ENCODE results near the gene PRUNE2.

The PRUNE2 gene

DNA sequence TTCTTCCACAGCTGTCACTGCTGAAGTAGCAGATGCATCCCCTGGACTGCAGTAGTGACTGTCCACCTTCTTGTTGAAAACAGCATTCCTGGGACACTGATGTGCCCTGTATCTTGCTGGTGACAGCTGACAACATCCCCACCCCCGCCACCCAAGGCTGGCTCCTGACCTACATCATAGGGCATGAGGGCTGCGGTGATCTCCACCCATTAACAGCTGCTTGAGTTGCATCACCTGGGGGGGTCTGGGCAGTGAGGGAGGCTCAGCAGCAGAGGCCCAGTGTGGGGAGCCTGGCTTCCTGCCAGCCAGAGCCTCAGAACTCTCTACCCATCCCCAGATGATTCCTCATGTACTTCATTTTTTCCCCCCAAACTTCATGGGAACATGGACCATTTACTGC, 4.1 kb downstream of the PRUNE2 start:
- DNase-seq (ENCODE audit: low spot score): no peak

DNA sequence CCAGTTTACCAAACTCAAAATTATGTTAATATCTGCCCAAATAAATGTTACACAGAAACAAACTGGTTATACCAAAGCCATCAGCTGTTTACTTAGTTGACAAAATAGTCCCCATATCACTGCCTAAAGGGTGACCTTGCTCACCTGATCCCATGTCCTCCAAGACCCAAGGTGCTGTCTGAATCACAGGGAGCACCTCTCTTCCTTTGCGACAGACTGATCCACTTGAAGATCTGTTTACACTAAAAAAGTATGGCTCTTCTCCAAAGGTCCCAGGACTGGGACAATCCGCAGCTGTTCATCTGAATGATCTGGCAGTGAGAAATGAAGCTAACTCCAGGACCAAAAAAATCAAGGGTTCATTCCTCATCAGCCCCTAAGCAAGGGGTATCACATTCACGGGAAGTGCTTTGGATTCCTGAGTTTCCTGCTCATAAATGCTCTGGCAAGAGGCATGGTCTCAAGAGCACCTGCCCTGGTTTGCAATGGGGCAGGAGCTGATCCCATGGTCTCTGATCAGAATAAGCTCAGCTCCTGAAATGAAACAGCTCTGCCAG, 5.0 kb downstream of the PRUNE2 start:
- DNase-seq (ENCODE audit: low spot score): no peak

DNA sequence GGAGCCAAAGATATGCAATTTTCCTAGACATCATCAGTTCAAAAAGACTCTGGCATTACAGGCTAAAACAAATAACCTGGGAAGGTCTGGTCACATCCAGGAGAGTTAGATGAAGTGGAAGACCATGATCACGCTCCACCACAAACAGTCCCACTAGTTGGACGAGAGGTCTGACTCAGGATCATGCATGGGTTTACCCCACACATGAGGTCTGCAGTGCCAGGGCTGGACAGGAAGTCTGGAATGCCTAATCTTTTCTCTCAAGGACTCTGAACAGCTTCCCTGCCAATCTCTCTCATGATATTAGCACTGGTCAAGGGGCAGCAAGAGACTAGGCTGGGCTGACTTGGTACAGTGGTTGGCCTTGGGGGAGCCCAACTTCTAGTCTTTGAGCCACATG, 7.1 kb downstream of the PRUNE2 start:
- DNase-seq (ENCODE audit: low spot score): no peak

GRCh38 chr9:76897804-76898525, 7.9 kb downstream of the PRUNE2 start:
- DNase-seq (ENCODE audit: low spot score): no peak

- no peak for DNase-seq (ENCODE audit: low spot score)
Observed at GRCh38 chr9:76896035-76896434, 9.9 kb downstream of the PRUNE2 start.

GRCh38 chr9:76895186-76895585, 10.7 kb downstream of the PRUNE2 start:
- DNase-seq (ENCODE audit: low spot score): no peak

GRCh38 chr9:76894198-76894597, 11.7 kb downstream of the PRUNE2 start:
- no peak for DNase-seq (ENCODE audit: low spot score)

GRCh38 chr9:76893395-76893932, 12.4 kb downstream of the PRUNE2 start:
- no peak for DNase-seq (ENCODE audit: low spot score)

DNA sequence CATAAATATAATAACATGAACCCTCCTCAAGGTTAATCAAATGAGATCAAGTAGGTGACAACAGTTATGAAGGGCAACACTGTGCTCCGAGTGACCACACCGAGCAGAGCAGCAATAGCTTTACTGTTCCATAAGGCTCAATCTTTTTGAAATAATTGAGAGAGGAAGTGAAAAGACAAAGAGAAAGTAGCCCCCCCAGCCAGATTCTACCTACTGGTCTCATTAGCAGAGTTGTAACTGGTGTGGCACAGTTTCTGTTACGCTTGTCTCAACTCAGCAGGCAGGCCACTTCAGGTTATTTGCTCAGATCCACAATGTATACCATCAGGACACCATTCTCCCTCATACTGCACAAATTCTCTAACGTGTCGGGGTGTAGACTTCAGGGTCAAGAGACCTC, 14.0 kb downstream of the PRUNE2 start:
- no peak for DNase-seq (ENCODE audit: low spot score)

GRCh38 chr9:76891279-76891678, 14.6 kb downstream of the PRUNE2 start:
- no peak for DNase-seq (ENCODE audit: low spot score)

- no peak for DNase-seq (ENCODE audit: low spot score)
Observed at GRCh38 chr9:76887951-76888350, 18.0 kb downstream of the PRUNE2 start.

GRCh38 chr9:76887003-76887821, 18.7 kb downstream of the PRUNE2 start:
- DNase-seq (ENCODE audit: low spot score): no peak

DNA sequence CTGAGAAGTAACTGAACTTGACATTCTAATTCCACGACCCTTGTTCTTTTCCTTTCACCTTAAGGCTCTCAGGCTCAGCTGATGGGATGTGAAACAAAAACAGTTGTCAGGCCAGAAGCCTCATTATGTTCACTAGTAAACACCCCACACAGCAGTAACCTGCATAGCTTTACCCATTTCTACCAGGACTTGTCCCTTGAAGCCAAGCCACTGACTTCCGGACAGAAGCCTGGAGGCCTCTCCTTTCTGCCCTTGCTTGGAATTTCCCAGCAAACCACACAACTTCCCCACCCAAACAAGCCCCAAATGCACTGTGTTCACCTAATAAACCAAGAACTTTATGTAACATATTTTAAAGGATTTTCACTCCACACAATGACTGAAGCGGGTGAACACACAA, 19.6 kb downstream of the PRUNE2 start:
- DNase-seq (ENCODE audit: low spot score): no peak

DNA sequence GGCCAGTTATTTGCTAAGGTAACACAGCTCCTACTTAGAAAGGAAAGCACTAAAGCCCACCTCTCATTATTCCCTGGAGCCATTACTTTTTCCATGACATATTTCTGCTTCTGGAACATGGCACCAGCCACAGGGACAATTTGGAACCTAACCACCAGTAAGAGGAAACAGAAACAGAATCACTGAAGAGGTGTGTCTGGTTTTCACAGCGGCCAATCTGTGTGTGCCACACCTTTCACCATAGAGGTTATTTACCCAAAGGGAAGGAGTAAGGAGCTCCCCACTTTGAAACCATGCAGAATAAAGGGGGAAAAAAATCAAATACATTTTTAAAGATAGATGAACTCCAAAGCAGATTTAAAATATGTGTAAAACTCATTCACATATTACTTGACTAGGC, 21.1 kb downstream of the PRUNE2 start:
- no peak for DNase-seq (ENCODE audit: low spot score)

- DNase-seq (ENCODE audit: low spot score): no peak
Observed at GRCh38 chr9:76883341-76883855, 22.5 kb downstream of the PRUNE2 start.

- DNase-seq (ENCODE audit: low spot score): no peak
Observed at GRCh38 chr9:76882686-76883085, 23.2 kb downstream of the PRUNE2 start.

GRCh38 chr9:76880210-76880609, 25.7 kb downstream of the PRUNE2 start:
- no peak for DNase-seq (ENCODE audit: low spot score)

GRCh38 chr9:76878933-76879332, 27.0 kb downstream of the PRUNE2 start:
- DNase-seq (ENCODE audit: low spot score): no peak

GRCh38 chr9:76877961-76878360, 28.0 kb downstream of the PRUNE2 start:
- DNase-seq (ENCODE audit: low spot score): no peak

DNA sequence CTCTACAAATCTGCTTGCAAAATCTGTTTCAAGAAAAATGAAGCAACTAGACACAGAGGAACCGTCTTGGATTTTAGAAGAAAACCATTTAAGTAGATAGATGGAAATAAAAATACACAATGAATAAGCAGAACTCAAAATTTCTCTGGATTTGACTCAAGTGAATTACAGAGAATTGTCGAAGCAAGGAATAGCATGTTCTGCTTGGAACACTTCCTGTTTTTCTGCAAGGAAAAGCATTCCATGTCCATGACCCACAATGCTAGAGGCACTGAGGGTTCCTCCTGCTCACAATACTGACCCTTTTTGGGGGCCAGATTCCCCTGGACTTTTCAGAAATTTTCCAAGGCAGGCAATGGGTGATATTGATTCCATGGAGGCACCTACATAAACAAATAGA, 29.8 kb downstream of the PRUNE2 start:
- DNase-seq (ENCODE audit: low spot score): no peak

DNA sequence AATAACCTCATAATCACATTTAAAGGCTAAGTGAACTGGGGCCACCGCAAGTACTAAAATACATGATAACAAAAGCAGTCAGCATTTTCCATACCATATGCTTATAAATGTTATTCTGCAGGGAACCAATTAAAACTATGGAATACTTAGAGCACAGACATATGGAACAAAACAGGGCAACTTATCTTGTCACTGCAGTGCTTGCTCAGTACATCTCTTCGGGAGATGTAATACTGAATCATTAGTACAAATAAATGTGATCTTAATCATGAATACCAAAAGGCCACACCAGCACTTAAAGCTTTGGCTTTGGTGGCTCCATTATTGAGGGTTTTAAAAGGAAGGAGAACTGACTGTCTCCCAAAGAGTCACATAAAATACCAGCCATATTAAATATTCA, 32.1 kb downstream of the PRUNE2 start:
- no peak for DNase-seq (ENCODE audit: low spot score)

DNA sequence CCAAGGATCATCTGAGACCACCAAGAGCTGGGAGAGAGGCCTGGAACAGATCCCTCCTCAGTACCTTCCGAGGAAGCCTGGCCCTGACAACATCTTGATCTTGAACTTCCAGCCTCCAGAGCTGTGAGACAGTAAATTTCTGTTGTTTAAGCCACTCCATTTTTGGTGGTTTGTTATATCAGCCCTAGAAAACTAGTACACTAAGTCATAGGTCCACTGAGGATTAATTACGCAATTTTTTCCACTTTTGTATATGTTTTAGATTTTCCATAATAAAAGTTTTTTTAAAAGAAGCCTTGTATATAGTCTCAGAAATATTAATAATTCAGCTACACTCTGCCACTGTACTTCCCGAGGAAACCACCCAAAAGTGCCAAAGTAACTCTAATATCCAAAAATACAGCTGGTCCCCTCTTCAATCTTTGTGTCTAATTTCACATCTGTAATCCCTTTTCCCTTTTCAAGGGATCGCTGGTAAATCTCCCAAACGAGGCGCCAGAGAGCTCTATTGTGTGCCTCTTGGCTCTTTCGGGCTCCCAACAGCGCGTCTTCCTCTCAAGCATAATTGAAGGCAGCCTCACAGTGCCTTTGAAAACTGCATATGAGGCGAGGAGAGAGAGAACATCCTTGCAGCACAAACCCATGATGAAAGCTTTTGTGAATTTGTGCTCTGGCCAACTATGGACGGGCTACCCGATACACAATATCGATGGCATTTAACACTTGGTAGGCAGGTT, 32.7 kb downstream of the PRUNE2 start:
- DNase-seq (ENCODE audit: low spot score): no peak
